Measurements from ENCODE around the gene PEX11G. TPM values are rescaled to one million over a fixed set of nuclear protein-coding genes. Genes with fewer than 3 reads are reported as not detected.
A peak's percentile ranks its signal among the peaks of the same experiment; 100 is the strongest.

PEX11G gene
- total and polyA plus RNA-seq, 10 of the 15 experiments (the other 5 are each of a cell fraction or from before 2014, with no cell fraction given) = 0.05 to 1.8 (median 0.73) TPM; not detected in 1

DNA sequence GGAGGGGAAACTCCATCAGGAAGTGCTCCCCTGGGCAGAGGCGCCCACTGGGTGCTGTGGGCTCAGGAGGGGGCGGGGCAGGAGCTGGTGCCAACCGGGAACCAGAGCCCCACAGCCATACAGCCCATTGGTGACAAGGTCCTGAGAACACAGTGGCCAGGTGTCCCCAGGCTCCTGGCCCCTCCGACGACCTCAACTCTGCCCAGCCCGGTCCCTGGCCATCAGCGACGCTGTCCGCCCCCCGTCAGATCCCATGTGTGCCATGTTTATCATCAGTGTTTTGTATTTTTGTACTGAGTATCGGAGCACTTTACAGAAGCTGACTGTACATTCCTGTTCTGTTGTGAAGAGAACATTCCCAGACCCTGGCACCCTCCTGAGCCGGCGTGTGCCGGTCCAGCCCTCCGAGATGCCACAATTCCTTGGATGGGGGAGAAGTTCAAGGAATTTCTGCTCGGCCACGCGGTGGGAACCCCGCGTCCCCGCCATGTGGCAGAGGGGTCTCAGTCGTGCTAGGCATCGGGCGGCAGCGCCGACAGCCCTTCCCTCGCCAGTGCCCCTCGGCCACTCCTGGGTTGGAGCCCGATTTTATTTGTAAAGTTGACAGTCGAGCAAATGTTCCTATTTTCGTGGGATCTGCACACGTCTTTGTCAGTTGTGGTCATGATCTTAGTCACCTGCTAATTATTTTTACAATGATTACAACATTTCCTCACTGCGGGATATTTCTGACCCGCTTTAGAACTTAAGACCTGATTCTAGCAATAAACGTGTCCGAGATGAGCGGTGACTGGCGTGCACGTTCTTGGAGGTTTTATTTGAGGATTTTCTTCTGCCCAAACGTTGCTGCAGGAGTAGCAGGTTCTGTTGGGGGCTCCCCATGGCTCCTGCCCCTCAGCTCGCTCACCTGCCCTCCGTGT lies 16.9 kb downstream of the PEX11G start (continued):
- peak; percentile 60 for TF ChIP-seq RUNX3 (IDR thresholded peaks at IDR 0.05; ENCODE audit: low read length)
- TF ChIP-seq SIN3A (IDR thresholded peaks at IDR 0.05; ENCODE audit: low read depth, low read length) = no peak
- TF ChIP-seq IKZF1 (conservative IDR thresholded peaks at IDR 0.05) = 0 out of 2 replicates have a peak, but pooled peaks have one; percentile 20
- TF ChIP-seq, protein P1, sequence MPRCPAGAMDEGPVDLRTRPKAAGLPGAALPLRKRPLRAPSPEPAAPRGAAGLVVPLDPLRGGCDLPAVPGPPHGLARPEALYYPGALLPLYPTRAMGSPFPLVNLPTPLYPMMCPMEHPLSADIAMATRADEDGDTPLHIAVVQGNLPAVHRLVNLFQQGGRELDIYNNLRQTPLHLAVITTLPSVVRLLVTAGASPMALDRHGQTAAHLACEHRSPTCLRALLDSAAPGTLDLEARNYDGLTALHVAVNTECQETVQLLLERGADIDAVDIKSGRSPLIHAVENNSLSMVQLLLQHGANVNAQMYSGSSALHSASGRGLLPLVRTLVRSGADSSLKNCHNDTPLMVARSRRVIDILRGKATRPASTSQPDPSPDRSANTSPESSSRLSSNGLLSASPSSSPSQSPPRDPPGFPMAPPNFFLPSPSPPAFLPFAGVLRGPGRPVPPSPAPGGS (IDR thresholded peaks at IDR 0.05; ENCODE audit: borderline replicate concordance, insufficient read depth, low read depth, low read length, poor library complexity, severe bottlenecking) = peak; percentile 9
- peak; percentile 53; the same call in 1 of the 2 replicates for TF ChIP-seq NFIC (IDR thresholded peaks at IDR 0.05; ENCODE audit: low read depth, low read length)
- TF ChIP-seq ZNF24 (IDR thresholded peaks at IDR 0.05) = no peak
- no peak for TF ChIP-seq SMAD5 (IDR thresholded peaks at IDR 0.05; ENCODE audit: low read depth)
- TF ChIP-seq NFYB (IDR thresholded peaks at IDR 0.05; ENCODE audit: insufficient read depth, low read depth, low read length) = no peak

DNA sequence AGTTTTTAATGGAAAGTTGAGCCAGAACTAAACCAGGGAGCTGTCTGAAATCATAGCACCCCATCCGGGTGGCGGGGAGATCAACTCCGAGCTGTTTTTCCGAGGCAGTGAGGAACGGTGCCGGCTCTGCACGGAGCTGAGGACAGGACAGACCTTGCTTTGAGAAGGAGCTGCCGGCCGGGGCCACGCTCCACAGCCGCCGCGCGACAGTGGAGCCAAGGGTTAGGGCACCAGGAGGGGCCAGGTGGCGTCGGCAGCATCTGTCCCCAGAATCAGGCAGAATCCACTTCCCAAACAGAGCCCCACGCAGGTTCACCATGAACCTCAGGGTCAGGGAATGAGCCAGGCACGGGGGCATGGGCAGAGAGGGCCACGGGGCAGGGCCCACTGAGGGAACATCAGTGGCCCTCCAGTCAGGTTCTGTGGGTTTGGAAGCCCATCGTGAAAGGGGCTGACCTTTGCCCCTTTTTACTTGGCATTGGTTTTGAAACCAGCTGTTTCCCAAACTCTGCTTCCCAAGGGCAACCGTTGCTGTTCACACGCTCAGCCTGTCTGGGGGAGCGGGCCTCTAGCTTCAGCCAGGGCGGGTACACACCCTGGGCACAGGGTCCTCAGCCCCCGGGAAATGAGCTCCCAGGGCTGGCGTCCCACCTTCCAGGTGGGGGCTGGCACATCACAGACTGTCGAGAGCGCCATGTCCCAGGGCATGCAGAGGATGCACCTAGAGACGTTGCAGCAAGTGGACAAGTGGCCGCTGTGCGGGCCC lies 18.1 kb downstream of the PEX11G start:
- TF ChIP-seq POLR2A (IDR thresholded peaks at IDR 0.05; ENCODE audit: low read depth, low read length) (0 out of 2 replicates have a peak, but pooled peaks have one; percentile 14), GABPA (IDR thresholded peaks at IDR 0.05; ENCODE audit: low read depth) (no peak)
- no peaks in the 10 kb centered on the region for H4K20me1 ChIP-seq (ENCODE audit: control insufficient read depth, insufficient read depth)
- ATAC-seq (no peak), DNase-seq (ENCODE audit: low read depth, low spot score) (no peak), FAIRE-seq (no peak)
- H3K27ac ChIP-seq (ENCODE audit: control insufficient read depth, insufficient read depth) = no peak overlapping the region
- H3K4me3 ChIP-seq = no peak overlapping the region
- no TSS peak for BruUV-seq (replicated peaks)
- H2AFZ ChIP-seq (ENCODE audit: control insufficient read depth, low read depth, low read length) = no peak overlapping the region
- CTCF ChIA-PET = no interaction called here
- 96% methylated on average over 31 of the region's 31 CpGs for WGBS (ENCODE audit: insufficient coverage, insufficient replicate concordance, low lambda C conversion rate, missing lambda C conversion rate)
- H3K27me3 ChIP-seq (replicated peaks in 1 of 2; ENCODE audit: control insufficient read depth in 2 of 2, insufficient read depth in 2 of 2, low read length in 1 of 2) = no peaks in the 10 kb centered on the region
- in situ Hi-C loops (cut with MboI) (no loop called here), intact Hi-C loops (cut with micrococcal nuclease; ENCODE audit: unreplicated experiment) (no loop called here)
- peaks cover 0 to 23% of the 10 kb centered on the region in 2 experiments; a peak in 2 of 4 replicates for H3K36me3 ChIP-seq (ENCODE audit: control insufficient read depth in 2 of 2, insufficient read depth in 2 of 2, low read length in 1 of 2)
- H3K4me2 ChIP-seq (ENCODE audit: control insufficient read depth, insufficient read depth) = no peak overlapping the region
- H3K9me3 ChIP-seq (replicated peaks; ENCODE audit: control insufficient read depth, insufficient read depth, low read length) = no peaks in the 10 kb centered on the region
- POLR2A ChIA-PET = interaction anchor here (0.6 kb wide), 1 partner anchor 21 kb away, joined by 3 read pairs; no protein-coding TSS in a partner anchor
- SMC1A ChIA-PET (ENCODE audit: uncharacterized antibody, unreplicated experiment) = no interaction called here
- no peaks in the 10 kb centered on the region for H3K79me2 ChIP-seq (ENCODE audit: control insufficient read depth, insufficient read depth, low read length)
- peaks cover 17% of the 10 kb centered on the region for H3K4me1 ChIP-seq (ENCODE audit: control insufficient read depth, insufficient read depth, low read length)
- RAD21 ChIA-PET (ENCODE audit: unreplicated experiment) = interaction anchor here (0.6 kb wide), 1 partner anchor 141 kb away, joined by 3 read pairs; no protein-coding TSS in a partner anchor
- no peak overlapping the region for H3K9ac ChIP-seq (ENCODE audit: control insufficient read depth, insufficient read depth, low read length)

Measured in GM12878 (cell line).